Mesenchymal stem cell (in vitro differentiated cells and primary cell): Measurements from ENCODE around the gene ACOX1.
A peak's percentile ranks its signal among the peaks of the same experiment; 100 is the strongest.

Source experiments
- DNase-seq: peaks from one replicate; pipeline ENCODE4 v3.0.0-alpha.2; 2013
- H2AFZ ChIP-seq: one replicate; pipeline ENCODE4 v1.6.1; 2013; ENCODE audit warnings: low read depth, mild to moderate bottlenecking, control low read depth, inconsistent platforms, low read length, moderate library complexity
- H2AK5ac ChIP-seq: 2 replicates; pipeline ENCODE4 v1.6.1; 2013; ENCODE audit warnings: low read length, moderate library complexity, mild to moderate bottlenecking, inconsistent platforms; ENCODE audit not compliant: severe bottlenecking
- H2BK120ac ChIP-seq: one replicate; pipeline ENCODE4 v1.6.1; 2013; ENCODE audit warnings: low read depth, mild to moderate bottlenecking, inconsistent platforms, low read length, moderate library complexity
- H2BK12ac ChIP-seq, 2 experiments: one replicate each; pipeline ENCODE4 v1.6.1; 2013; ENCODE audit warnings: inconsistent platforms in 2 of 2, low read length in 2 of 2, mild to moderate bottlenecking in 2 of 2, moderate library complexity in 2 of 2, control low read depth in 1 of 2
- H2BK15ac ChIP-seq: one replicate; pipeline ENCODE4 v1.6.1; 2013; ENCODE audit warnings: mild to moderate bottlenecking, low read depth, inconsistent platforms; ENCODE audit not compliant: poor library complexity, severe bottlenecking
- H2BK5ac ChIP-seq: 2 replicates; pipeline ENCODE4 v1.6.1; 2013; ENCODE audit warnings: low read depth, mild to moderate bottlenecking, low read length, control low read depth, inconsistent platforms; ENCODE audit not compliant: poor library complexity, severe bottlenecking
- H3K14ac ChIP-seq, 2 experiments: one replicate each; pipeline ENCODE4 v1.6.1; 2013; ENCODE audit warnings: inconsistent platforms in 2 of 2, low read length in 2 of 2, control low read depth in 1 of 2, mild to moderate bottlenecking in 1 of 2, moderate library complexity in 1 of 2
- H3K18ac ChIP-seq, 2 experiments: one replicate each; pipeline ENCODE4 v1.6.1; 2013; ENCODE audit warnings: inconsistent platforms in 2 of 2, low read length in 2 of 2, control low read depth in 1 of 2, low read depth in 1 of 2, mild to moderate bottlenecking in 1 of 2
- H3K23ac ChIP-seq, 2 experiments: one replicate each; pipeline ENCODE4 v1.6.1; 2013; ENCODE audit warnings: inconsistent platforms in 2 of 2, low read length in 2 of 2, mild to moderate bottlenecking in 2 of 2, moderate library complexity in 2 of 2, control low read depth in 1 of 2
- H3K27ac ChIP-seq: 2 replicates; pipeline ENCODE4 v1.5.1; 2013; ENCODE audit warnings: mild to moderate bottlenecking, moderate library complexity, low read length, control low read depth, inconsistent platforms; ENCODE audit not compliant: poor library complexity, severe bottlenecking
- H3K27me3 ChIP-seq, 2 experiments: 2 replicates each; pipeline versions ENCODE4 v1.6.1 to v1.7.0; 2013; ENCODE audit warnings: low read length in 2 of 2, mild to moderate bottlenecking in 2 of 2, moderate library complexity in 2 of 2, control low read depth in 1 of 2, inconsistent platforms in 1 of 2; ENCODE audit not compliant: control insufficient read depth in 1 of 2, insufficient read depth in 1 of 2
- H3K36me3 ChIP-seq, 2 experiments: 2 replicates each; pipeline versions ENCODE4 v1.6.1 to v1.7.0; 2013; ENCODE audit warnings: low read length in 2 of 2, control low read depth in 1 of 2, inconsistent platforms in 1 of 2, low read depth in 1 of 2, mild to moderate bottlenecking in 1 of 2; ENCODE audit not compliant: insufficient read depth in 2 of 2, control insufficient read depth in 1 of 2
- H3K4ac ChIP-seq, 2 experiments: one replicate each; pipeline ENCODE4 v1.6.1; 2013; ENCODE audit warnings: inconsistent platforms in 2 of 2, low read length in 2 of 2, mild to moderate bottlenecking in 2 of 2, moderate library complexity in 2 of 2, control low read depth in 1 of 2, low read depth in 1 of 2
- H3K4me1 ChIP-seq: 2 replicates; pipeline ENCODE4 v1.6.1; 2013; ENCODE audit warnings: low read depth, low read length, control low read depth; ENCODE audit not compliant: control insufficient read depth, insufficient read depth
- H3K4me2 ChIP-seq: 2 replicates; pipeline ENCODE4 v1.6.1; 2013; ENCODE audit warnings: low read length, mild to moderate bottlenecking, inconsistent platforms; ENCODE audit not compliant: poor library complexity, severe bottlenecking
- H3K4me3 ChIP-seq, 2 experiments: 2 replicates each; pipeline versions ENCODE4 v1.5.1 to v1.7.0; 2013; ENCODE audit warnings: low read length in 2 of 2, mild to moderate bottlenecking in 2 of 2, control low read depth in 1 of 2, low read depth in 1 of 2; ENCODE audit not compliant: insufficient read depth in 1 of 2
- H3K79me1 ChIP-seq: replicated peaks from 2 replicates; pipeline ENCODE4 v1.6.1; 2013; ENCODE audit warnings: mild to moderate bottlenecking, control low read depth, low read length, inconsistent platforms; ENCODE audit not compliant: poor library complexity, severe bottlenecking
- H3K9ac ChIP-seq: 2 replicates; pipeline ENCODE4 v1.7.0; 2013; ENCODE audit warnings: mild to moderate bottlenecking, low read length, moderate library complexity
- H3K9me3 ChIP-seq: 2 replicates; pipeline ENCODE4 v1.7.0; 2013; ENCODE audit warnings: mild to moderate bottlenecking, low read length; ENCODE audit not compliant: control insufficient read depth
- H4K8ac ChIP-seq: one replicate; pipeline ENCODE4 v1.6.1; 2013; ENCODE audit warnings: inconsistent platforms, mild to moderate bottlenecking, low read length, moderate library complexity
- H4K91ac ChIP-seq: one replicate; pipeline ENCODE4 v1.6.1; 2013; ENCODE audit warnings: mild to moderate bottlenecking, low read length, inconsistent platforms
- WGBS: methylation state at CpG from one replicate; pipeline ENCODE4 v1.1.7; 2013; ENCODE audit warnings: mixed read lengths; 5-methylcytosine and 5-hydroxymethylcytosine counted together

Gene ACOX1

GRCh38 chr17:75897160-75898019, 81.6 kb downstream of the ACOX1 start:
- H3K14ac ChIP-seq, result no peak overlapping the region
- peaks cover 42% of the 10 kb centered on the region for H3K79me1 ChIP-seq
- 55% methylated on average over 36 of the region's 37 CpGs for WGBS
- peak overlapping the region; percentile 33 for H2BK15ac ChIP-seq
- H3K36me3 ChIP-seq, result peaks cover 44 to 55% of the 10 kb centered on the region in 2 experiments
- H2AK5ac ChIP-seq, result no peak overlapping the region
- H4K91ac ChIP-seq, result peak overlapping the region; percentile 66
- H3K18ac ChIP-seq, result peak overlapping the region; percentile 58 to 88
- peak overlapping the region; percentile 52 for H2BK120ac ChIP-seq
- H3K23ac ChIP-seq, result no peak overlapping the region
- no peak overlapping the region for H2AFZ ChIP-seq
- no peak overlapping the region for H2BK5ac ChIP-seq
- H4K8ac ChIP-seq, result peak overlapping the region; percentile 94
- DNase-seq, result no peak
- H2BK12ac ChIP-seq, result peak overlapping the region in 1 of 2 experiments; percentile 34
- peak overlapping the region; percentile 47 for H3K4me2 ChIP-seq
- no peaks in the 10 kb centered on the region for H3K27me3 ChIP-seq
- peak overlapping the region; percentile 35 to 46 for H3K4ac ChIP-seq
- H3K9ac ChIP-seq, result peak overlapping the region; percentile 83
- H3K4me3 ChIP-seq, result peak overlapping the region in 1 of 2 experiments; percentile 73
- H3K27ac ChIP-seq, result no peak overlapping the region
- no peaks in the 10 kb centered on the region for H3K9me3 ChIP-seq
- H3K4me1 ChIP-seq, result peaks cover 29% of the 10 kb centered on the region

GRCh38 chr17:75896415-75897159, 82.4 kb downstream of the ACOX1 start, which contains the start of gene TRIM65:
Gene TRIM65 (minus strand): TSS chr17:75896951. CDS start chr17:75896937, 14 bp downstream.
- peak within 1 kb of the TSS; percentile 76 to 83 for H3K4me3 ChIP-seq
- peak within 1 kb of the TSS; percentile 95 for H4K8ac ChIP-seq
- H3K79me1 ChIP-seq, result peaks cover 40% of the 10 kb centered on the region
- peak within 1 kb of the TSS; percentile 83 for H3K9ac ChIP-seq
- H3K9me3 ChIP-seq, result no peaks in the 10 kb centered on the region
- no peaks in the 10 kb centered on the region for H3K27me3 ChIP-seq
- H3K4me1 ChIP-seq, result peaks cover 29% of the 10 kb centered on the region
- peak within 1 kb of the TSS; percentile 66 for H2AK5ac ChIP-seq
- DNase-seq, result peak; percentile 82
- peak within 1 kb of the TSS; percentile 77 to 96 for H3K4ac ChIP-seq
- H2BK5ac ChIP-seq, result no peak within 1 kb of the TSS
- peak within 1 kb of the TSS; percentile 52 for H2BK120ac ChIP-seq
- H2BK15ac ChIP-seq, result peak within 1 kb of the TSS; percentile 99
- peaks cover 45 to 58% of the 10 kb centered on the region in 2 experiments for H3K36me3 ChIP-seq
- under 1% methylated on average over 62 of the region's 102 CpGs for WGBS
- peak within 1 kb of the TSS in 1 of 2 experiments; percentile 98 for H3K14ac ChIP-seq
- H2BK12ac ChIP-seq, result peak within 1 kb of the TSS; percentile 33 to 85
- H3K27ac ChIP-seq, result peak within 1 kb of the TSS; percentile 44
- peak within 1 kb of the TSS; percentile 96 for H4K91ac ChIP-seq
- peak within 1 kb of the TSS; percentile 84 for H2AFZ ChIP-seq
- peak within 1 kb of the TSS in 1 of 2 experiments; percentile 75 for H3K23ac ChIP-seq
- peak within 1 kb of the TSS; percentile 95 to 96 for H3K18ac ChIP-seq
- H3K4me2 ChIP-seq, result peak within 1 kb of the TSS; percentile 61

GRCh38 chr17:75895370-75896155, 83.4 kb downstream of the ACOX1 start:
- H3K23ac ChIP-seq, result peak overlapping the region in 1 of 2 experiments; percentile 60
- H3K9ac ChIP-seq, result peak overlapping the region; percentile 81
- peak overlapping the region in 1 of 2 experiments; percentile 48 for H3K14ac ChIP-seq
- H3K9me3 ChIP-seq, result no peaks in the 10 kb centered on the region
- no peak overlapping the region for H2AFZ ChIP-seq
- H2AK5ac ChIP-seq, result peak overlapping the region; percentile 66
- no peak overlapping the region for H3K27ac ChIP-seq
- peak overlapping the region; percentile 61 for H3K4me2 ChIP-seq
- no peak overlapping the region for H2BK5ac ChIP-seq
- peak overlapping the region; percentile 95 for H4K8ac ChIP-seq
- H3K18ac ChIP-seq, result peak overlapping the region; percentile 92 to 96
- peak overlapping the region; percentile 77 to 96 for H3K4ac ChIP-seq
- peak overlapping the region; percentile 85 to 92 for H2BK12ac ChIP-seq
- peaks cover 45 to 58% of the 10 kb centered on the region in 2 experiments for H3K36me3 ChIP-seq
- H3K27me3 ChIP-seq, result no peaks in the 10 kb centered on the region
- H2BK120ac ChIP-seq, result peak overlapping the region; percentile 34
- H2BK15ac ChIP-seq, result peak overlapping the region; percentile 99
- peak; percentile 45 for DNase-seq
- H3K79me1 ChIP-seq, result peaks cover 31% of the 10 kb centered on the region
- H3K4me3 ChIP-seq, result peak overlapping the region; percentile 47 to 76
- H4K91ac ChIP-seq, result peak overlapping the region; percentile 96
- WGBS, result 38% methylated on average over 28 of the region's 28 CpGs
- H3K4me1 ChIP-seq, result peaks cover 28% of the 10 kb centered on the region
